IMR-90 (cell line): ENCODE measurements around the gene NSD2. TPM values are rescaled to one million over a fixed set of nuclear protein-coding genes. Genes with fewer than 3 reads are reported as not detected.

Source experiments
- ATAC-seq: fragments of 200-7000 bp; cut with Tn5 transposase; 2 replicates; pipeline ENCODE4 v1.9.1; 2020; ENCODE audit warnings: low read depth, mild to moderate bottlenecking, moderate library complexity
- BruUV-seq: library from RNA; stranded (reverse); fragments of 400-500 nt; replicated peaks from 2 replicates; lab custom pipeline; 2021; lab: Mats Ljungman, UMichigan
- CTCF ChIA-PET: fragments of 300-600 bp; formaldehyde crosslinking; extraction: SDS; loops from one replicate; lab custom pipeline; 2021; ENCODE audit warnings: antibody characterized with exemption; lab: Yijun Ruan, JAX
- POLR2A ChIA-PET: fragments of 300-600 bp; sonication (Branson Sonifier 250); formaldehyde crosslinking; loops from one replicate; lab custom pipeline; 2022; ENCODE audit warnings: antibody characterized with exemption; ENCODE audit not compliant: unreplicated experiment; lab: Charles Lee
- DNase-seq: peaks from one replicate; pipeline ENCODE4 v3.0.0; 2013
- H2AFZ ChIP-seq: replicated peaks from 2 replicates; pipeline ENCODE3; 2013; ENCODE audit warnings: low read length, mild to moderate bottlenecking; ENCODE audit not compliant: poor library complexity
- H2AK5ac ChIP-seq: 2 replicates; pipeline ENCODE4 v1.6.1; 2013; ENCODE audit warnings: low read depth, low read length, inconsistent platforms
- H2AK9ac ChIP-seq: replicated peaks from 2 replicates; pipeline ENCODE3; 2013; ENCODE audit warnings: mild to moderate bottlenecking, low read depth, low read length, moderate library complexity; ENCODE audit not compliant: poor library complexity
- H2BK120ac ChIP-seq: 2 replicates; pipeline ENCODE4 v1.6.1; 2013; ENCODE audit warnings: low read depth, low read length, inconsistent platforms
- H2BK15ac ChIP-seq: 3 replicates; pipeline ENCODE4 v1.6.1; 2013; ENCODE audit warnings: low read depth, low read length, inconsistent platforms
- H2BK20ac ChIP-seq: 2 replicates; pipeline ENCODE4 v1.6.1; 2013; ENCODE audit warnings: low read depth, mild to moderate bottlenecking, inconsistent platforms, low read length, moderate library complexity
- H2BK5ac ChIP-seq: 2 replicates; pipeline ENCODE4 v1.6.1; 2013; ENCODE audit warnings: mild to moderate bottlenecking, low read depth, low read length, inconsistent platforms; ENCODE audit not compliant: poor library complexity, severe bottlenecking
- H3K14ac ChIP-seq: replicated peaks from 2 replicates; pipeline ENCODE4 v1.6.1; 2013; ENCODE audit warnings: low read depth, low read length, inconsistent platforms
- H3K18ac ChIP-seq: 2 replicates; pipeline ENCODE4 v1.6.1; 2013; ENCODE audit warnings: low read depth, low read length, control low read depth
- H3K23ac ChIP-seq: 2 replicates; pipeline ENCODE4 v1.6.1; 2013; ENCODE audit warnings: low read depth, low read length, inconsistent platforms
- H3K27ac ChIP-seq: 2 replicates; pipeline ENCODE4 v1.5.1; 2013; ENCODE audit warnings: mild to moderate bottlenecking, control low read depth, low read length; ENCODE audit not compliant: insufficient read depth
- H3K27me3 ChIP-seq: 2 replicates; pipeline ENCODE4 v1.6.1; 2013; ENCODE audit warnings: low read length; ENCODE audit not compliant: control insufficient read depth, insufficient read depth
- H3K36me3 ChIP-seq: 2 replicates; pipeline ENCODE4 v1.6.1; 2013; ENCODE audit warnings: low read length, mixed read lengths; ENCODE audit not compliant: control insufficient read depth, insufficient read depth
- H3K4ac ChIP-seq: 2 replicates; pipeline ENCODE4 v1.6.1; 2013; ENCODE audit warnings: low read depth, low read length, inconsistent platforms
- H3K4me1 ChIP-seq: 2 replicates; pipeline ENCODE4 v1.6.1; 2013; ENCODE audit warnings: low read length, mixed read lengths; ENCODE audit not compliant: control insufficient read depth, insufficient read depth
- H3K4me2 ChIP-seq: 2 replicates; pipeline ENCODE4 v1.6.1; 2013; ENCODE audit warnings: low read depth, mild to moderate bottlenecking, control low read depth, low read length, moderate library complexity
- H3K4me3 ChIP-seq: 2 replicates; pipeline ENCODE4 v1.5.1; 2013; ENCODE audit warnings: low read depth, mild to moderate bottlenecking, control low read depth, low read length, moderate library complexity; ENCODE audit not compliant: insufficient read depth
- H3K56ac ChIP-seq: 2 replicates; pipeline ENCODE4 v1.6.1; 2013; ENCODE audit warnings: low read length, inconsistent platforms; ENCODE audit not compliant: insufficient read depth; ENCODE audit errors: extremely low read depth
- H3K79me1 ChIP-seq, 2 experiments: 2 replicates each; pipeline ENCODE4 v1.6.1; 2013; ENCODE audit warnings: low read length in 2 of 2, inconsistent platforms in 1 of 2, low read depth in 1 of 2
- H3K9ac ChIP-seq: 2 replicates; pipeline ENCODE4 v1.6.1; 2013; ENCODE audit warnings: low read depth, low read length, control low read depth
- H3K9me1 ChIP-seq: 2 replicates; pipeline ENCODE4 v1.6.1; 2013; ENCODE audit warnings: low read length, inconsistent platforms; ENCODE audit not compliant: insufficient read depth
- H3K9me3 ChIP-seq: 2 replicates; pipeline ENCODE4 v1.6.1; 2013; ENCODE audit warnings: low read length; ENCODE audit not compliant: control insufficient read depth, insufficient read depth
- H4K20me1 ChIP-seq: 2 replicates; pipeline ENCODE4 v1.6.1; 2013; ENCODE audit warnings: low read length, inconsistent platforms; ENCODE audit not compliant: insufficient read depth
- H4K5ac ChIP-seq: 2 replicates; pipeline ENCODE4 v1.6.1; 2013; ENCODE audit warnings: mild to moderate bottlenecking, low read depth, low read length, control low read depth
- H4K8ac ChIP-seq, 2 experiments: 2 replicates each; pipeline ENCODE4 v1.6.1; 2013; ENCODE audit warnings: low read depth in 2 of 2, low read length in 2 of 2, control low read depth in 1 of 2, inconsistent platforms in 1 of 2
- H4K91ac ChIP-seq: 2 replicates; pipeline ENCODE4 v1.6.1; 2013; ENCODE audit warnings: low read depth, low read length, inconsistent platforms; ENCODE audit not compliant: insufficient read depth
- BHLHE40 ChIP-seq: fragments of 150-350 bp; IDR thresholded peaks from 2 replicates; pipeline ENCODE4 v1.6.1; 2016; ENCODE audit warnings: mild to moderate bottlenecking, low read depth, low read length
- CEBPB ChIP-seq: IDR thresholded peaks from 2 replicates; pipeline ENCODE4 v1.6.1; 2012; ENCODE audit warnings: low read depth, low read length, improper control_type of control experiment
- CHD1 ChIP-seq: IDR thresholded peaks from 2 replicates; pipeline ENCODE4 v1.6.1; 2012; ENCODE audit warnings: low read depth, low read length, improper control_type of control experiment
- CTCF ChIP-seq: conservative IDR thresholded peaks from 2 replicates; pipeline ENCODE4 v1.5.1; 2012; ENCODE audit warnings: mild to moderate bottlenecking, low read depth, low read length, improper control_type of control experiment
- ELK1 ChIP-seq: fragments of 150-350 bp; IDR thresholded peaks from 2 replicates; pipeline ENCODE4 v1.6.1; 2016; ENCODE audit warnings: low read depth, mild to moderate bottlenecking, low read length, moderate library complexity, borderline replicate concordance
- FOS ChIP-seq: fragments of 150-350 bp; IDR thresholded peaks from 2 replicates; pipeline ENCODE4 v1.6.1; 2016; ENCODE audit warnings: low read depth, low read length
- MAFK ChIP-seq: IDR thresholded peaks from 2 replicates; pipeline ENCODE4 v1.6.1; 2012; ENCODE audit warnings: low read depth, low read length, improper control_type of control experiment
- MAZ ChIP-seq: IDR thresholded peaks from 2 replicates; pipeline ENCODE4 v1.6.1; 2012; ENCODE audit warnings: low read depth, mild to moderate bottlenecking, low read length, improper control_type of control experiment, moderate library complexity, borderline replicate concordance
- MXI1 ChIP-seq: IDR thresholded peaks from 2 replicates; pipeline ENCODE4 v1.6.1; 2012; ENCODE audit warnings: low read depth, mild to moderate bottlenecking, low read length, moderate library complexity, borderline replicate concordance
- NFE2L2 ChIP-seq: fragments of 150-350 bp; IDR thresholded peaks from 2 replicates; pipeline ENCODE4 v1.6.1; 2016; ENCODE audit warnings: low read depth, mild to moderate bottlenecking, low read length
- POLR2A ChIP-seq: IDR thresholded peaks from 2 replicates; pipeline ENCODE4 v1.6.1; 2012; ENCODE audit warnings: mild to moderate bottlenecking, low read depth, low read length
- RAD21 ChIP-seq: IDR thresholded peaks from 2 replicates; pipeline ENCODE4 v1.6.1; 2012; ENCODE audit warnings: low read length, improper control_type of control experiment
- RCOR1 ChIP-seq: IDR thresholded peaks from 2 replicates; pipeline ENCODE4 v1.6.1; 2012; ENCODE audit warnings: mild to moderate bottlenecking, low read length, improper control_type of control experiment; ENCODE audit not compliant: insufficient replicate concordance
- RFX5 ChIP-seq: IDR thresholded peaks from 2 replicates; pipeline ENCODE4 v1.8.0; 2012; ENCODE audit warnings: low read depth, mild to moderate bottlenecking, low read length, moderate library complexity
- SMC3 ChIP-seq: fragments of 150-350 bp; IDR thresholded peaks from 2 replicates; pipeline ENCODE4 v1.6.1; 2016; ENCODE audit warnings: low read depth, mild to moderate bottlenecking, antibody characterized with exemption, low read length, moderate library complexity
- USF2 ChIP-seq: fragments of 150-350 bp; IDR thresholded peaks from 2 replicates; pipeline ENCODE4 v1.6.1; 2017; ENCODE audit warnings: mild to moderate bottlenecking, antibody characterized with exemption, low read length, low read depth
- WGBS, 2 experiments: methylation state at CpG; one replicate each; pipeline versions ENCODE4 v1.1.5 to v1.1.7; 2013; ENCODE audit warnings: missing lambda C conversion rate in 2 of 2; ENCODE audit not compliant: insufficient read length in 1 of 2; ENCODE audit errors: extremely low coverage in 2 of 2; 5-methylcytosine and 5-hydroxymethylcytosine counted together
- dilution Hi-C: fragments of 300-500 bp; cut with HindIII; formaldehyde crosslinking; loops from one replicate; pipeline ENCODE4 v1.14.3; 2018; ENCODE audit warnings: low sequenced_read_pairs; ENCODE audit not compliant: unreplicated experiment
- in situ Hi-C: fragments of 300-500 bp; cut with MboI; formaldehyde crosslinking; loops from 3 replicates; pipeline ENCODE4 v1.14.3; 2019; ENCODE audit warnings: low sequenced_read_pairs, inconsistent platforms, mixed read lengths
- intact Hi-C: fragments of 100-400 bp; cut with micrococcal nuclease; formaldehyde crosslinking; loops from 2 replicates; pipeline ENCODE4 v1.10.0; 2022
- polyA plus RNA-seq, 3 experiments: library from polyadenylated mRNA; depleted of rRNA; stranded (reverse); fragments of >200 nt; gene quantifications; 2 replicates each; pipeline ENCODE4 v1.2.3, GENCODE V29; 2012; ENCODE audit warnings: low replicate concordance in 1 of 3
- total RNA-seq: library from RNA; depleted of rRNA; stranded (reverse); fragments of >200 nt; gene quantifications from 2 replicates; pipeline ENCODE4 v1.2.3, GENCODE V29; 2012

NSD2 gene
- total and polyA plus RNA-seq, 2 of the 4 experiments (the other 2 are of a cell fraction): 35.9 to 68.1 TPM

GRCh38 chr4:1988327-1988724 is 117.1 kb downstream of the NSD2 start:
- H4K20me1 ChIP-seq: peaks cover 10% of the 10 kb centered on the region
- H2AK9ac ChIP-seq: no peak overlapping the region
- CTCF ChIA-PET: interaction anchor here (0.6 kb wide), 1 partner anchor 22 kb away, joined by 7 read pairs; no protein-coding TSS in a partner anchor
- in situ Hi-C loops: no loop called here
- H3K23ac ChIP-seq: no peak overlapping the region
- no peak overlapping the region for H3K4ac ChIP-seq
- H3K4me3 ChIP-seq: no peak overlapping the region
- no peak overlapping the region for H3K14ac ChIP-seq
- peaks cover 10% of the 10 kb centered on the region for H3K9me1 ChIP-seq
- POLR2A ChIA-PET: no interaction called here
- no peak overlapping the region for H2AFZ ChIP-seq
- no peak overlapping the region for H3K56ac ChIP-seq
- ATAC-seq (no peak), DNase-seq (no peak)
- H2BK15ac ChIP-seq: no peak overlapping the region
- no peak overlapping the region for H3K4me2 ChIP-seq
- no peaks in the 10 kb centered on the region for H3K27me3 ChIP-seq
- intact Hi-C loops: no loop called here
- no peaks in the 10 kb centered on the region for H3K9me3 ChIP-seq
- H2BK5ac ChIP-seq: no peak overlapping the region
- no peak overlapping the region for H3K9ac ChIP-seq
- H3K79me1 ChIP-seq: peaks cover 4 to 15% of the 10 kb centered on the region in 2 experiments; a peak in 3 of 4 replicates
- dilution Hi-C loops: no loop called here
- H3K27ac ChIP-seq: no peak overlapping the region
- H3K36me3 ChIP-seq: peaks cover 60% of the 10 kb centered on the region
- no peak overlapping the region for H4K5ac ChIP-seq
- no peak overlapping the region for H2BK120ac ChIP-seq
- 92% methylated on average over 5 of the region's 12 CpGs; no CpG with 5 or more reads in 1 of the 2 experiments for WGBS, 2 experiments
- H2BK20ac ChIP-seq: no peak overlapping the region
- H3K4me1 ChIP-seq: no peaks in the 10 kb centered on the region
- H4K91ac ChIP-seq: no peak overlapping the region
- no peak overlapping the region for H4K8ac ChIP-seq
- H2AK5ac ChIP-seq: no peak overlapping the region
- H3K18ac ChIP-seq: no peak overlapping the region
- no TSS peak for BruUV-seq
- TF ChIP-seq ELK1 (no peak), MXI1 (no peak), FOS (no peak), RFX5 (no peak), BHLHE40 (no peak), RAD21 (no peak), MAFK (no peak), CTCF (no peak), USF2 (no peak), CEBPB (no peak), CHD1 (no peak), RCOR1 (no peak), NFE2L2 (no peak), MAZ (no peak), POLR2A (no peak), SMC3 (no peak)
